LNCAP (cell line): ENCODE results near the gene ZCCHC7.

ENCODE experiments used
- TF ChIP-seq, protein P1 (sequence below): fragments of 450-650 bp; IDR thresholded peaks from 2 replicates; pipeline ENCODE4 v1.5.1; 2017; ENCODE audit warnings: mild to moderate bottlenecking

ZCCHC7 gene

DNA sequence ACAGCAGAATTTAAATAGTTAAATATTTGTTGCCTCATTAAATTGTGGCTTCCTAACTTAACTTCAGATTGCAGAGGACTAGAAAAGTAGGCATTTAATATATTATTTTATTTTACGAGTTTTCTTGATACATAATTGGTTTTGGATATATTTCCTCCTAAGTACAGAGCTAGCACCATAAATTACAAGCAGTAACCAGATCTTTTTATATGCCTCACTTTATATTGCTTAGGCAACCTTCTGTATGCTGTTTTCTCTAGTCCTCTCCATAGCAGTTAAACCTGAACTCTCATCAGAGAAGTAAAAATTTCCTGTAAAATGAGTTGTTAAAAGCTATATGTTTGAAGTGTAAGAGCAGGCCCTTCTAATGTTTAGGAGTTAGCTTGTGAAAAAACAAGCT lies 144.2 kb downstream of the ZCCHC7 start:
- TF ChIP-seq, protein P1, sequence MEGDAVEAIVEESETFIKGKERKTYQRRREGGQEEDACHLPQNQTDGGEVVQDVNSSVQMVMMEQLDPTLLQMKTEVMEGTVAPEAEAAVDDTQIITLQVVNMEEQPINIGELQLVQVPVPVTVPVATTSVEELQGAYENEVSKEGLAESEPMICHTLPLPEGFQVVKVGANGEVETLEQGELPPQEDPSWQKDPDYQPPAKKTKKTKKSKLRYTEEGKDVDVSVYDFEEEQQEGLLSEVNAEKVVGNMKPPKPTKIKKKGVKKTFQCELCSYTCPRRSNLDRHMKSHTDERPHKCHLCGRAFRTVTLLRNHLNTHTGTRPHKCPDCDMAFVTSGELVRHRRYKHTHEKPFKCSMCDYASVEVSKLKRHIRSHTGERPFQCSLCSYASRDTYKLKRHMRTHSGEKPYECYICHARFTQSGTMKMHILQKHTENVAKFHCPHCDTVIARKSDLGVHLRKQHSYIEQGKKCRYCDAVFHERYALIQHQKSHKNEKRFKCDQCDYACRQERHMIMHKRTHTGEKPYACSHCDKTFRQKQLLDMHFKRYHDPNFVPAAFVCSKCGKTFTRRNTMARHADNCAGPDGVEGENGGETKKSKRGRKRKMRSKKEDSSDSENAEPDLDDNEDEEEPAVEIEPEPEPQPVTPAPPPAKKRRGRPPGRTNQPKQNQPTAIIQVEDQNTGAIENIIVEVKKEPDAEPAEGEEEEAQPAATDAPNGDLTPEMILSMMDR = no peak

DNA sequence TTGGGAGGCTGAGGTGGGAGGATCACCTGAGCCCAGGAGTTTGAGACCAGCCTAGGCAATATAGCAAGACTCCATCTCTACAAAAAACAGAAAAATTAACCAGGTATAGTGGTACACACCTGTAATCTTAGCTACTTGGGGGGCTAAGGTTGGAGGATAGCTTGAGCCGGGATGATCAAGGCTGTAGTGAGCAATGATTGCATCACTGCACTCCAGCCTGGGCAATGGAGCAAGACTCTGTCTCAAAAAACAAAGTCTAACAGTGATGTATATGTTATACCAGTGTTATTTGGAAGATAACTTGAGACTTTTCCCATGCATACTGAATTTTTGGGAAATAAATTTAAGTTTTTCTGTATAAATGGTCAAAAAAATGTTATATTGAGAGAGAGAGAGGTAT lies 146.3 kb downstream of the ZCCHC7 start:
- TF ChIP-seq, protein P1 = no peak

DNA sequence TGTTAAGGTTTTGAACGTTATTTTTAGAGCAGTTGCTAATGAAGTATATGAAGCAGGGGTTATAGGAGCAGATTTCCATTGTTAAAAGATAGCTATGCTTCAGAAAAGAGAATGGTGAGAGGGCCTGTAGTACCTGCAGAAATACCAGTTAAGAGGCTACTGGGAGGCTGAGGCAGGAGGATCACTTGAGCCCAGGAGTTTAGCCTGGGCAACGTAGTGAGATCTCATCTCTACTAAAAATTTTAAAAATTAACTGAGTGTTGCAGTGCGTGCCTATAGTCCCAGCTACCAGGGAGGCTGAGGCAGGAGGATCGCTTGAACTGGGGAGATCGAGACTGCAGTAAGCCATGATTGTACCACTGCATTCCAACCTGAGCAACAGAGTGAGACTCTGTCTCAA lies 148.8 kb downstream of the ZCCHC7 start:
- TF ChIP-seq, protein P1 = no peak

DNA sequence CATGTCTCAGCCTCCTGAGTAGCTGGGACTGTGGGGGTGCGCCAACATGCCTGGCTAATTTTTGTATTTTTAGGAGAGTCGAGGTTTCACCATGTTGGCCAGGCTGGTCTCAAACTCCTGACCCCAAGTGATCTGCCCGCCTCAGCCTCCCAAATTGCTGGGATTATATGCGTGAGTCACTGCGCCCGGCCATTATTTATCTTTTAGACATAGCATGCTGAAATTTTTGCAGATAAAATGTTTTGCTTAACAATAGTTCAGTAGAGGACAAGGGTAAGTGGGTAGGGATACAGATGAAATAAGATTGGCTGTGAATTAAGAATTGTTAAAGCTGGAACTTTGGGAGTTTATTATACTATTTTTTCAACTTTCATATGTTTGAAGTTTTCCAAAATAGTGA lies 151.3 kb downstream of the ZCCHC7 start:
- TF ChIP-seq, protein P1 = no peak

DNA sequence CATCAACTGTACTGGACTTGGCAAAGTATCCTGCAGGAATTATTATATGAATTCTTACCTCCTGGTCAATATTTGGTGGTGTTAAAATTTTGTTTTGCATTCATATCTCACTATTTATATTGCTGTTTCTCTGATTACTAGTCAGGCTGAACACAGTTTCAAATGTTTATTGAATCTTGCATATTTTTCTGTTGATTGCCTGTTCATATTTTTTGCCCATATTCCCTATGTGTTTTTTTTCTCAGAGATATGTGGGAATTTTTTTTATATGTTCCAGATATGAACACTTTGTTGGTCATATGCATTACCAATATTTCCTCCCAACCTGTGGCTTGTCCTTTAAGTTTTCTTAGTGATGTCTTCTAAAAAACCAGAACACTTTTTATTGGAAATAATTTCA lies 153.2 kb downstream of the ZCCHC7 start:
- TF ChIP-seq, protein P1 = no peak

DNA sequence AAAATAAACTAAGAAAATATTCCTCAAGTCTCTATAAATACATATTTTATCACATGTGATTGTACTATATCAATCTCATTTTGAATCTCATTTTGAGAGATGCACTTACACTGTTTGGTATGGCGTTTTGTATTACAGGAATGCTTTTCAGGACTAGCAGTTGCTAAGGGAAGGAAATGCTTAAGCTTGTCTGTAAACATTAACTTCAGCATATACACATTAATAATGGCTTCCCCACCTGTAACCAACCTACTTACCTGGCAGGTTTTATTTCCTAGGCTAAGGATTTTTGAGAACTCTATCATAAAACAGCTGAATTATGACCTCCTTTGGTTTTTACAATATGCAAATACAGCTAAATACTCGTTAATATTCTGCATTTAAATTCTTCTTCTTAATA lies 161.2 kb downstream of the ZCCHC7 start:
- TF ChIP-seq, protein P1 = no peak

DNA sequence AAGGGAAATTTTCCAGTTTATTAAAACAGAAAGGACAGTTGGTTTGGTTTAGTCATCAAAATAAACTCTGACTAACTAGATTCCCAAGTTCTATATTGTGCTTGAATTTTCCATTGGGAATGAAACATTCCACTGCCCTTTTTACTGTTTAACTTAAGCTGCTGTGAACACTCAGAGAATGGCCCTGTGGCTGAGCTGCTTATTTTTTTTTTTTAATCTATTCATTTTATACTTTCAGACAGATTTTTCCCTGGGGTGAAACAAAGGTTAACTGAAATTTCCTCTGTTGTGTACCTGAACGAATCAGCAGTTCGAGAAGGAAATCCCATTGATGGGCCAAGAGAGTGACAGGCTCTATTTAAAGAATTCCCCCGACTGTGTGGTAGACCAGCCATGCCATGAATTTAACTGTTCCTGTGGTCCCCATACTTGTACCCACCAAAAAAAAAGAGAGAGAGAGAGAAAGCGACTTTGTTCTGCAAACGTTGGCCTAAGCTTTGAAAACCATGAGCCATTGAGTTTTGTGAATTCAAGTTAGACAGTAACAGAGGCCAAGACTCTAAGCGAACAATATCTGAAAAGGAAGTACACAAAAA lies 163.5 kb downstream of the ZCCHC7 start:
- TF ChIP-seq, protein P1 = no peak

DNA sequence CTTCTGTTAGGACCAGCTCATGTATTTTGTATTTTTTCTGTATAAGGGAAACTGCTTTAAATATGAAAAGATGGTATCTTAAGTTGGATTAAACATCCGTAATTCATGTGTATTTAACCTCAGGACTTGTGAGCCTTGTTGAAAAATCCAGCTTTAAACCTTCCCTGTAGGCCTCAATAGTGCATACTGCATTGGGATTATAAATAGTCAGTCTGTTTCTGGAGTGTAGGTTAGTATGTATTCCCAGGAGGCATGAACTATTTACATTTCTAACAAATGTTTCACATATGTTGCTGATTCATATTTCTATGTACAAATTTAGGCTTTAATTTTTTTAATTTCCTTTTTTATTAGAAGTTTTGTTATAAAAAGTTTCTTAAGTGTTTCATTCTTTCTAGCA lies 164.3 kb downstream of the ZCCHC7 start:
- TF ChIP-seq, protein P1 = no peak
